ENCODE results near the gene CFAP73. TPM values are rescaled to one million over a fixed set of nuclear protein-coding genes. Genes with fewer than 3 reads are reported as not detected.

Gene CFAP73
- total and polyA plus RNA-seq, 2 of the 8 experiments (the other 6 are each of a cell fraction or from before 2014, with no cell fraction given) = 0.45 to 0.56 TPM

DNA sequence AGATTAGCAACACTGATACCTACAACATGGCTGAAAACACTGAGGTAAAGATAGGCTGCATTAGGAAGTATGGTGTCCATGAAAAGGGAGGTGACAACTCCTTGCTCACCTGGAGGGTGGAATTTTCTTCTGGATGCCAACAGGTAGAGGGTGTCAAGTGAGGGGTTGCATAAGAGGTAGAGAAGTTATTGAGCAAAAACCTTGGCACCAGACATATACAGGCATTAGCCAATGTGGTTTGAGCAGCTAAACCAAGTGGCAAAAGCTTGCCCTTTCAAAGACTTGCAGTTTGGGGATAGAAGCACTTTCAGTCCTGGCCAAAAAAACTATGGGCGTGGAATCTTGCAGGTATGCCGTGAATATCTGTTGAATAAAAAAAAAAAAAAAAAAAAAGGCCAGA is 39.8 kb downstream of the CFAP73 start:
- ChIA-PET POLR2A (ENCODE audit: partially characterized antibody) (interaction anchor here (1.2 to 1.6 kb wide), 3 partner anchors 32 to 105 kb away, joined by 3 to 4 read pairs (median 3); partner anchors contain the start of gene TPCN1), CTCF (ENCODE audit: partially characterized antibody) (interaction anchor here (1.0 kb wide), 1 partner anchor 96 kb away, joined by 3 read pairs; no protein-coding TSS in a partner anchor)
- no peak overlapping the region for H4K8ac ChIP-seq (ENCODE audit: extremely low read depth, insufficient read depth, low read length)
- peaks cover 0 to 6% (median 3%) of the 10 kb centered on the region in 4 experiments; a peak in 4 of 7 replicates for H3K4me1 ChIP-seq (replicated peaks in 1 of 4; ENCODE audit: control insufficient read depth in 3 of 4, insufficient read depth in 4 of 4, low read length in 3 of 4)
- no peak overlapping the region for H4K91ac ChIP-seq (replicated peaks; ENCODE audit: insufficient read length, low read length)
- H4K20me1 ChIP-seq (replicated peaks in 1 of 2; ENCODE audit: control insufficient read depth in 1 of 2, insufficient read depth in 2 of 2, low read length in 2 of 2) = peaks cover 0 to 5% of the 10 kb centered on the region in 2 experiments
- peaks cover 5% of the 10 kb centered on the region; the same call in 1 of the 2 replicates for H3K23me2 ChIP-seq (ENCODE audit: low read depth, low read length)
- H3K27ac ChIP-seq (ENCODE audit: low read depth, low read length) = no peak overlapping the region
- no peak overlapping the region for H2AK5ac ChIP-seq (ENCODE audit: low read depth, low read length)
- 96% methylated on average over 2 of the region's 2 CpGs; no CpG with 5 or more reads in 1 of the 2 experiments for WGBS, 2 experiments (ENCODE audit: extremely low coverage in 1 of 2, insufficient coverage in 1 of 2, insufficient read length in 1 of 2, insufficient replicate concordance in 2 of 2, low coverage in 1 of 2, low lambda C conversion rate in 2 of 2, missing lambda C conversion rate in 1 of 2)
- no peak overlapping the region for H3K4ac ChIP-seq (replicated peaks; ENCODE audit: insufficient read length, low read depth, low read length)
- no peak overlapping the region for H3K14ac ChIP-seq (ENCODE audit: insufficient read length)
- H3K36me3 ChIP-seq (ENCODE audit: control insufficient read depth in 2 of 4, insufficient read depth in 4 of 4, low read length in 3 of 4) = peaks cover 0 to 18% (median 6%) of the 10 kb centered on the region in 4 experiments; a peak in 5 of 8 replicates
- no peak overlapping the region for H2BK120ac ChIP-seq (replicated peaks; ENCODE audit: low read depth, low read length)
- DNase-seq (ENCODE audit: low read depth in 1 of 2, low spot score in 2 of 2) (no peak), FAIRE-seq (no peak)
- no peak overlapping the region for H3K23ac ChIP-seq (ENCODE audit: insufficient read length)
- H3K27me3 ChIP-seq (replicated peaks in 1 of 4; ENCODE audit: control insufficient read depth in 3 of 4, extremely low read depth in 1 of 4, insufficient read depth in 3 of 4, low read length in 3 of 4) = no peaks in the 10 kb centered on the region
- no peak overlapping the region for H3K56ac ChIP-seq (replicated peaks; ENCODE audit: insufficient read length, low read depth, low read length)
- H2BK5ac ChIP-seq (ENCODE audit: low read depth, low read length) = no peak overlapping the region
- H2BK15ac ChIP-seq (ENCODE audit: low read length) = no peak overlapping the region
- H3K9ac ChIP-seq (replicated peaks in 1 of 4; ENCODE audit: extremely low read depth in 1 of 4, low read depth in 3 of 4, low read length in 3 of 4) = no peak overlapping the region
- H3K4me2 ChIP-seq (ENCODE audit: insufficient read depth in 1 of 2, low read depth in 2 of 2, low read length in 2 of 2) = no peak overlapping the region
- no peak overlapping the region for H3K18ac ChIP-seq (ENCODE audit: extremely low read depth, low read length)
- H2BK12ac ChIP-seq (ENCODE audit: low read depth, low read length) = no peak overlapping the region
- H3K79me2 ChIP-seq (ENCODE audit: control insufficient read depth in 1 of 2, insufficient read depth in 2 of 2, low read length in 2 of 2) = peaks cover 2 to 19% of the 10 kb centered on the region in 2 experiments; a peak in 2 of 4 replicates
- H4K5ac ChIP-seq (ENCODE audit: insufficient read length, low read depth, low read length) = no peak overlapping the region
- no peaks in the 10 kb centered on the region for H3K9me3 ChIP-seq (ENCODE audit: insufficient read depth in 2 of 2, low read depth in 1 of 2, low read length in 1 of 2)
- H2AFZ ChIP-seq (ENCODE audit: low read length) = no peak overlapping the region
- H2BK20ac ChIP-seq (ENCODE audit: low read length) = no peak overlapping the region
- no peak overlapping the region for H3K4me3 ChIP-seq (ENCODE audit: extremely low read depth in 1 of 4, insufficient read depth in 2 of 4, low read depth in 3 of 4, low read length in 4 of 4)
- H3K79me1 ChIP-seq (ENCODE audit: low read depth, low read length) = peaks cover 7% of the 10 kb centered on the region
- TF ChIP-seq BACH1 (IDR thresholded peaks at IDR 0.05; ENCODE audit: low read length) (no peak), GABPA (IDR thresholded peaks at IDR 0.05; ENCODE audit: borderline replicate concordance, insufficient read depth, low read length) (no peak), TEAD4 (IDR thresholded peaks at IDR 0.05; ENCODE audit: low read depth, low read length) (no peak), TCF12 (IDR thresholded peaks at IDR 0.05; ENCODE audit: low read depth, low read length) (no peak), SUZ12 (IDR thresholded peaks at IDR 0.05; ENCODE audit: low read length) (no peak), SAP30 (IDR thresholded peaks at IDR 0.05; ENCODE audit: insufficient read depth, insufficient replicate concordance, low read length) (no peak), CTBP2 (IDR thresholded peaks at IDR 0.05; ENCODE audit: borderline replicate concordance, insufficient read depth, insufficient read length, low read length) (no peak), CREB1 (IDR thresholded peaks at IDR 0.05) (no peak), CBX8 (IDR thresholded peaks at IDR 0.05; ENCODE audit: borderline replicate concordance, low read depth, low read length) (no peak), EGR1 (IDR thresholded peaks at IDR 0.05; ENCODE audit: borderline replicate concordance, low read depth, low read length) (no peak), TBP (IDR thresholded peaks at IDR 0.05; ENCODE audit: low read depth, low read length) (no peak), YY1 (IDR thresholded peaks at IDR 0.05; ENCODE audit: low read depth, low read length) (no peak)
- TF ChIP-seq, protein P1, sequence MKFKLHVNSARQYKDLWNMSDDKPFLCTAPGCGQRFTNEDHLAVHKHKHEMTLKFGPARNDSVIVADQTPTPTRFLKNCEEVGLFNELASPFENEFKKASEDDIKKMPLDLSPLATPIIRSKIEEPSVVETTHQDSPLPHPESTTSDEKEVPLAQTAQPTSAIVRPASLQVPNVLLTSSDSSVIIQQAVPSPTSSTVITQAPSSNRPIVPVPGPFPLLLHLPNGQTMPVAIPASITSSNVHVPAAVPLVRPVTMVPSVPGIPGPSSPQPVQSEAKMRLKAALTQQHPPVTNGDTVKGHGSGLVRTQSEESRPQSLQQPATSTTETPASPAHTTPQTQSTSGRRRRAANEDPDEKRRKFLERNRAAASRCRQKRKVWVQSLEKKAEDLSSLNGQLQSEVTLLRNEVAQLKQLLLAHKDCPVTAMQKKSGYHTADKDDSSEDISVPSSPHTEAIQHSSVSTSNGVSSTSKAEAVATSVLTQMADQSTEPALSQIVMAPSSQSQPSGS (IDR thresholded peaks at IDR 0.05; ENCODE audit: low read length) = no peak

Measured in H1 (cell line).